GM12878 (cell line): ENCODE measurements around the gene LIMCH1. TPM values are rescaled to one million over a fixed set of nuclear protein-coding genes. Genes with fewer than 3 reads are reported as not detected.

Experiments
- ATAC-seq: fragments of 200-7000 bp; cut with Tn5 transposase; 3 replicates; pipeline ENCODE4 v1.9.1; 2020; ENCODE audit warnings: mild to moderate bottlenecking, moderate library complexity
- BruUV-seq: library from RNA; stranded (reverse); fragments of 400-500 nt; replicated peaks from 2 replicates; lab custom pipeline; 2021; lab: Mats Ljungman, UMichigan
- CTCF ChIA-PET: fragments of 300-600 bp; sonication (Branson Sonifier 250); formaldehyde crosslinking; extraction: SDS; loops from one replicate; lab custom pipeline; 2021; ENCODE audit warnings: inconsistent platforms; lab: Yijun Ruan, JAX
- POLR2A ChIA-PET: fragments of 350-600 bp; formaldehyde crosslinking; extraction: SDS; loops from one replicate; lab custom pipeline; 2021; ENCODE audit warnings: inconsistent platforms; lab: Charles Lee
- RAD21 ChIA-PET: fragments of 300-600 bp; sonication (Branson Sonifier 250); formaldehyde crosslinking; loops from one replicate; lab custom pipeline; 2023; ENCODE audit warnings: antibody characterized with exemption; ENCODE audit not compliant: unreplicated experiment; lab: Charles Lee
- SMC1A ChIA-PET: fragments of 300-600 bp; sonication (Branson Sonifier 250); formaldehyde crosslinking; loops from one replicate; lab custom pipeline; 2023; ENCODE audit not compliant: unreplicated experiment, uncharacterized antibody; lab: Charles Lee
- DNase-seq: peaks from one replicate; pipeline ENCODE4 v3.0.0-alpha.2; 2011; ENCODE audit warnings: low read depth, low spot score
- FAIRE-seq: peaks from 3 replicates; lab custom pipeline; 2011; peaks lifted over from hg19 to GRCh38; lab: Jason Lieb, UNC
- H2AFZ ChIP-seq: 2 replicates; pipeline ENCODE4 v1.6.0; 2011; ENCODE audit warnings: low read depth, low read length, control low read depth; ENCODE audit not compliant: control insufficient read depth
- H3K27ac ChIP-seq: 2 replicates; pipeline ENCODE4 v1.5.1; 2011; ENCODE audit warnings: control low read depth; ENCODE audit not compliant: control insufficient read depth, insufficient read depth
- H3K27me3 ChIP-seq, 2 experiments: replicated peaks in 1 of 2; 2 replicates each; pipeline versions ENCODE4 v1.6.0 to v1.6.1; 2011; ENCODE audit warnings: low read length in 1 of 2; ENCODE audit not compliant: control insufficient read depth in 2 of 2, insufficient read depth in 2 of 2
- H3K36me3 ChIP-seq, 2 experiments: 2 replicates each; pipeline ENCODE4 v1.5.1; 2011; ENCODE audit warnings: low read length in 1 of 2; ENCODE audit not compliant: control insufficient read depth in 2 of 2, insufficient read depth in 2 of 2
- H3K4me1 ChIP-seq: 2 replicates; pipeline ENCODE4 v1.6.1; 2011; ENCODE audit warnings: mild to moderate bottlenecking, low read length, moderate library complexity, mixed read lengths; ENCODE audit not compliant: control insufficient read depth, insufficient read depth
- H3K4me2 ChIP-seq: 2 replicates; pipeline ENCODE4 v1.6.0; 2011; ENCODE audit warnings: control low read depth; ENCODE audit not compliant: control insufficient read depth, insufficient read depth
- H3K4me3 ChIP-seq: fragments of 200-600 bp; sonication (generic); 2 replicates; pipeline ENCODE4 v1.5.1; 2016
- H3K79me2 ChIP-seq: 2 replicates; pipeline ENCODE4 v1.6.0; 2011; ENCODE audit warnings: low read length; ENCODE audit not compliant: control insufficient read depth, insufficient read depth
- H3K9ac ChIP-seq: 2 replicates; pipeline ENCODE4 v1.8.0; 2011; ENCODE audit warnings: low read length, control low read depth, mixed read lengths; ENCODE audit not compliant: control insufficient read depth, insufficient read depth
- H3K9me3 ChIP-seq: replicated peaks from 3 replicates; pipeline ENCODE4 v1.5.1; 2011; ENCODE audit warnings: mild to moderate bottlenecking, low read length; ENCODE audit not compliant: control insufficient read depth, insufficient read depth
- H4K20me1 ChIP-seq: 2 replicates; pipeline ENCODE4 v1.6.0; 2011; ENCODE audit not compliant: control insufficient read depth, insufficient read depth
- ATF7 ChIP-seq: fragments of 450-650 bp; IDR thresholded peaks from 2 replicates; pipeline ENCODE4 v1.6.1; 2016; ENCODE audit warnings: low read depth, mild to moderate bottlenecking
- BCL11A ChIP-seq: IDR thresholded peaks from 2 replicates; pipeline ENCODE4 v1.6.1; 2011; ENCODE audit warnings: low read depth, low read length
- BCL3 ChIP-seq: IDR thresholded peaks from 2 replicates; pipeline ENCODE4 v1.6.1; 2011; ENCODE audit warnings: borderline replicate concordance, low read depth, mild to moderate bottlenecking, moderate library complexity, low read length; ENCODE audit not compliant: insufficient read depth, poor library complexity, severe bottlenecking
- CBX5 ChIP-seq: sonication (generic); IDR thresholded peaks from 2 replicates; pipeline ENCODE4 v1.6.1; 2016; ENCODE audit warnings: low read depth, moderate library complexity, mild to moderate bottlenecking, inconsistent platforms
- CHD2 ChIP-seq: IDR thresholded peaks from 2 replicates; pipeline ENCODE4 v1.6.1; 2011; ENCODE audit warnings: low read depth, low read length, improper control_type of control experiment, borderline replicate concordance
- EED ChIP-seq: sonication (generic); IDR thresholded peaks from 2 replicates; pipeline ENCODE4 v1.6.1; 2016; ENCODE audit warnings: antibody characterized with exemption, low read depth
- ESRRA ChIP-seq: IDR thresholded peaks from 2 replicates; pipeline ENCODE4 v1.6.1; 2012; ENCODE audit warnings: mild to moderate bottlenecking, low read length, improper control_type of control experiment
- IRF5 ChIP-seq: fragments of 450-650 bp; IDR thresholded peaks from 2 replicates; pipeline ENCODE4 v1.6.1; 2017; ENCODE audit warnings: borderline replicate concordance
- MYB ChIP-seq: fragments of 150-350 bp; IDR thresholded peaks from 2 replicates; pipeline ENCODE4 v1.6.1; 2014; ENCODE audit warnings: mild to moderate bottlenecking, low read depth, low read length, borderline replicate concordance
- NBN ChIP-seq: fragments of 450-650 bp; IDR thresholded peaks from 2 replicates; pipeline ENCODE4 v1.6.1; 2016
- NR2F1 ChIP-seq: fragments of 450-650 bp; conservative IDR thresholded peaks from 2 replicates; pipeline ENCODE4 v1.6.1; 2017; ENCODE audit warnings: mild to moderate bottlenecking
- NRF1 ChIP-seq: conservative IDR thresholded peaks from 2 replicates; pipeline ENCODE4 v1.6.1; 2011; ENCODE audit warnings: mild to moderate bottlenecking, low read depth, low read length, improper control_type of control experiment
- PBX3 ChIP-seq: IDR thresholded peaks from 2 replicates; pipeline ENCODE4 v1.6.1; 2011; ENCODE audit warnings: mild to moderate bottlenecking, low read depth, low read length, moderate library complexity; ENCODE audit not compliant: insufficient replicate concordance
- PML ChIP-seq: IDR thresholded peaks from 2 replicates; pipeline ENCODE4 v1.6.1; 2012; ENCODE audit warnings: low read length, inconsistent platforms
- TBL1XR1 ChIP-seq: IDR thresholded peaks from 2 replicates; pipeline ENCODE4 v1.6.1; 2012; ENCODE audit warnings: low read depth, low read length, improper control_type of control experiment
- ZNF384 ChIP-seq: IDR thresholded peaks from 2 replicates; pipeline ENCODE4 v1.6.1; 2012; ENCODE audit warnings: low read depth, mild to moderate bottlenecking, low read length, improper control_type of control experiment, borderline replicate concordance
- ZSCAN29 ChIP-seq: fragments of 450-650 bp; IDR thresholded peaks from 2 replicates; pipeline ENCODE4 v1.6.1; 2017; ENCODE audit warnings: mild to moderate bottlenecking, moderate library complexity
- WGBS: methylation state at CpG from one replicate; pipeline ENCODE4 v1.1.6; 2016; ENCODE audit warnings: low lambda C conversion rate; ENCODE audit not compliant: insufficient replicate concordance, insufficient coverage; ENCODE audit errors: missing lambda C conversion rate; 5-methylcytosine and 5-hydroxymethylcytosine counted together
- in situ Hi-C: fragments of 300-500 bp; cut with MboI; formaldehyde crosslinking; loops from 9 replicates; pipeline ENCODE4 v1.14.3; 2018; ENCODE audit warnings: mixed read lengths
- intact Hi-C: fragments of 100-400 bp; cut with micrococcal nuclease; formaldehyde crosslinking; loops from one replicate; pipeline ENCODE4 v1.14.2; 2022; ENCODE audit not compliant: unreplicated experiment
- polyA plus RNA-seq, 11 experiments: library from polyadenylated mRNA; depleted of rRNA in 4 of 11; unstranded in 6 of 11; stranded (reverse) in 5 of 11; fragments of >200 nt; fragmentation: Nextera tagmentation in 4 of 11; fragmentation: Illumina TruSeq in 1 of 11; extraction: Ambion mirVana in 4 of 11; extraction: Trizol in 1 of 11; gene quantifications; 1 replicate in 1 of 11; 2 replicates in 10 of 11; pipeline versions ENCODE4 v1.2.1 to v1.2.3, GENCODE V29; 2011 to 2016; ENCODE audit warnings: inconsistent platforms in 2 of 11, missing spikeins in 2 of 11, low read depth in 1 of 11
- total RNA-seq, 4 experiments: library from RNA; depleted of rRNA in 3 of 4; stranded (reverse); fragments of >200 nt in 3 of 4; fragmentation: Illumina TruSeq in 1 of 4; extraction: Trizol in 1 of 4; gene quantifications; 2 replicates each; pipeline versions ENCODE4 v1.2.1 to v1.2.3, GENCODE V29; 2013 to 2021

LIMCH1 gene
- total and polyA plus RNA-seq, 10 of the 15 experiments (the other 5 are each of a cell fraction or from before 2014, with no cell fraction given): 0.07 to 0.15 TPM; not detected in 8

- Histone ChIP-seq H3K9ac (no peak overlapping the region), H3K4me2 (no peak overlapping the region), H3K4me3 (no peak overlapping the region), H3K36me3 (no peaks in the 10 kb centered on the region), H3K27me3 (no peaks in the 10 kb centered on the region), H3K27ac (no peak overlapping the region), H3K79me2 (no peaks in the 10 kb centered on the region), H4K20me1 (no peaks in the 10 kb centered on the region), H2AFZ (no peak overlapping the region), H3K4me1 (no peaks in the 10 kb centered on the region), H3K9me3 (no peaks in the 10 kb centered on the region)
- ChIA-PET POLR2A (no interaction called here), CTCF (interaction anchor here (4.5 kb wide), 1 partner anchor 375 kb away, joined by 17 read pairs; no protein-coding TSS in a partner anchor), RAD21 (no interaction called here), SMC1A (no interaction called here)
- ATAC-seq (no peak), FAIRE-seq (no peak), DNase-seq (no peak)
- in situ Hi-C loops (loop anchor here (25.0 kb wide), 1 partner anchor 745 kb away; no protein-coding TSS in a partner anchor), intact Hi-C loops (no loop called here)
- no TSS peak for BruUV-seq
- WGBS: 26% methylated on average over 15 of the region's 15 CpGs
- TF ChIP-seq TBL1XR1 (no peak), ZSCAN29 (no peak), EED (no peak), ZNF384 (no peak), NR2F1 (no peak), CHD2 (no peak), CBX5 (no peak), BCL3 (no peak), NRF1 (no peak), ATF7 (no peak), BCL11A (no peak), PML (no peak), IRF5 (no peak), NBN (no peak), PBX3 (no peak), MYB (no peak), ESRRA (no peak)
Observed at GRCh38 chr4:41656572-41657520, 118.9 kb downstream of the LIMCH1 start.
